Heart left ventricle (tissue), 13 donors: ENCODE measurements around the gene LPIN1.
"Not testable (repeated sequence)": the region's sequence is repeated elsewhere in the genome, so short reads cannot be mapped to it uniquely, and the experiment has no call there.

ENCODE experiments used
- POLR2A ChIP-seq, 2 donors: fragments of 450-650 bp; IDR thresholded peaks; one replicate each; pipeline ENCODE4 v1.6.1; 2017; ENCODE audit warnings: antibody characterized with exemption in 2 of 2, mild to moderate bottlenecking in 2 of 2, moderate library complexity in 2 of 2
- TF ChIP-seq, protein P1 (sequence below), 12 donors: fragments of 200-600 bp; sonication (generic) in 4 of 12; IDR thresholded peaks; one replicate each; pipeline versions ENCODE4 v1.5.0 to v1.8.0; 2018 to 2022; ENCODE audit warnings: antibody characterized with exemption in 12 of 12, mild to moderate bottlenecking in 5 of 12
- donor health status: ischemic (EF 13 %, LVEDD 7.1; RV severe dilation, severe dysfunction).
- donor health status: DM: no; HTN: yes; CAD: no.
- donor health status: DM: no; HTN: no; CAD: no.
- donor health status: ischemic (EF 25% LVEDD 6.9; RV normal size, moderate dysfunction).
- donor health status: ischemic (EF 25% LVEDD 5.7; RV mildly dilated, moderate dysfunction).
- donor health status: ischemic (EF 35%, LVEDD 5.7; RV mildly dilated, moderate dysfunction).
- donor health status: nonischemic (EF 11% LVEDD 7.7; RV severe dilation, severe dysfunction).
- donor health status: DM: yes; HTN: yes; CAD: no.
- donor health status: PGD.
- donor health status: ischemic (EF 29% LVEDD 5.4; RV normal size, mild dysfunction).
- donor health status: nonischemic (EF 23%, LVEDD 6.1; RV moderate dilation, normal function).

DNA sequence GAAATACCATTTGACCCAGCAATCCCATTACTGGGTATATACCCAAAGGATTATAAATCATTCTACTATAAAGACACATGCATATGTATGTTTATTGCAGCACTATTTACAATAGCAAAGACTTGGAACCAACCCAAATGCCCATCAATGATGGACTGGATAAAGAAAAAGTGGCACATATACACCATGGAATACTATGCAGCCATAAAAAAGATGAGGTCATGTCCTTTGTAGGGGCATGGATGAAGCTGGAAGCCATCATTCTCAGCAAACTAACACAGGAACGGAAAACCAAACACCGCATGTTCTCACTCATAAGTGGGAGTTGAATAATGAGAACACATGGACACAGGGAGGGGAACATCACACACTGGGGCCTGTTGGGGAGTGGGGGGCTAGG lies 8.6 kb upstream of the LPIN1 start:
- TF ChIP-seq, protein P1, sequence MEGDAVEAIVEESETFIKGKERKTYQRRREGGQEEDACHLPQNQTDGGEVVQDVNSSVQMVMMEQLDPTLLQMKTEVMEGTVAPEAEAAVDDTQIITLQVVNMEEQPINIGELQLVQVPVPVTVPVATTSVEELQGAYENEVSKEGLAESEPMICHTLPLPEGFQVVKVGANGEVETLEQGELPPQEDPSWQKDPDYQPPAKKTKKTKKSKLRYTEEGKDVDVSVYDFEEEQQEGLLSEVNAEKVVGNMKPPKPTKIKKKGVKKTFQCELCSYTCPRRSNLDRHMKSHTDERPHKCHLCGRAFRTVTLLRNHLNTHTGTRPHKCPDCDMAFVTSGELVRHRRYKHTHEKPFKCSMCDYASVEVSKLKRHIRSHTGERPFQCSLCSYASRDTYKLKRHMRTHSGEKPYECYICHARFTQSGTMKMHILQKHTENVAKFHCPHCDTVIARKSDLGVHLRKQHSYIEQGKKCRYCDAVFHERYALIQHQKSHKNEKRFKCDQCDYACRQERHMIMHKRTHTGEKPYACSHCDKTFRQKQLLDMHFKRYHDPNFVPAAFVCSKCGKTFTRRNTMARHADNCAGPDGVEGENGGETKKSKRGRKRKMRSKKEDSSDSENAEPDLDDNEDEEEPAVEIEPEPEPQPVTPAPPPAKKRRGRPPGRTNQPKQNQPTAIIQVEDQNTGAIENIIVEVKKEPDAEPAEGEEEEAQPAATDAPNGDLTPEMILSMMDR (IDR thresholded peaks at IDR 0.05) = not testable (repeated sequence)
- TF ChIP-seq POLR2A (IDR thresholded peaks at IDR 0.05) = not testable (repeated sequence)
